HCT116 (cell line): ENCODE results near the gene CDKN1A. TPM values are rescaled to one million over a fixed set of nuclear protein-coding genes. Genes with fewer than 3 reads are reported as not detected.

Experiments
- ATAC-seq: fragments of 200-7000 bp; cut with Tn5 transposase; 2 replicates; pipeline ENCODE4 v1.9.1; 2020; ENCODE audit warnings: mild to moderate bottlenecking, moderate library complexity
- BruUV-seq: library from RNA; stranded (reverse); fragments of 400-500 nt; replicated peaks from 2 replicates; lab custom pipeline; 2021; lab: Mats Ljungman, UMichigan
- CTCF ChIA-PET: fragments of 300-600 bp; sonication (Branson Sonifier 250); formaldehyde crosslinking; loops from one replicate; lab custom pipeline; 2021; ENCODE audit warnings: antibody characterized with exemption; lab: Charles Lee
- POLR2A ChIA-PET: fragments of 300-600, 350-600 bp; sonication (Branson Sonifier 250); formaldehyde crosslinking; loops from one replicate; lab custom pipeline; 2021; ENCODE audit warnings: antibody characterized with exemption; lab: Charles Lee
- RAD21 ChIA-PET, 2 experiments: fragments of 300-600 bp; sonication (Branson Sonifier 250); formaldehyde crosslinking; loops; one replicate each; lab custom pipeline; 2023; ENCODE audit warnings: low total read pairs in 2 of 2; ENCODE audit not compliant: uncharacterized antibody in 2 of 2, unreplicated experiment in 2 of 2, low non-redundant PET in 1 of 2; lab: Charles Lee
- DNase-seq: peaks from one replicate; pipeline ENCODE4 v3.0.0-alpha.2; 2010; ENCODE audit warnings: low read depth, low spot score
- H2AFZ ChIP-seq: fragments of 200-600 bp; shearing (Covaris generic), sonication (generic); 2 replicates; pipeline ENCODE4 v1.6.1; 2017; ENCODE audit warnings: low read depth, mixed run types, mixed read lengths, antibody characterized with exemption, low read length; ENCODE audit not compliant: poor library complexity, severe bottlenecking
- H3K27ac ChIP-seq: 2 replicates; pipeline ENCODE4 v1.5.1; 2012; ENCODE audit warnings: low read depth, low read length
- H3K27me3 ChIP-seq: fragments of 200-600 bp; sonication (generic); 2 replicates; pipeline ENCODE4 v1.6.1; 2016; ENCODE audit warnings: mixed run types, low read length, mixed read lengths; ENCODE audit not compliant: insufficient read depth
- H3K36me3 ChIP-seq, 2 experiments: fragments of 200-500 bp in 1 of 2; fragments of 200-600 bp in 1 of 2; sonication (Bioruptor generic) in 1 of 2; sonication (generic) in 1 of 2; 2 replicates each; pipeline versions ENCODE4 v1.5.1 to v1.6.1; 2014 to 2016; ENCODE audit warnings: low read length in 2 of 2, inconsistent platforms in 1 of 2, mixed read lengths in 1 of 2, mixed run types in 1 of 2; ENCODE audit not compliant: insufficient read depth in 2 of 2, control insufficient read depth in 1 of 2
- H3K4me1 ChIP-seq, 2 experiments: fragments of 200-600 bp in 1 of 2; sonication (generic) in 1 of 2; 2 replicates each; pipeline versions ENCODE4 v1.5.1 to v1.6.1; 2012 to 2017; ENCODE audit warnings: low read length in 2 of 2, inconsistent platforms in 1 of 2, mild to moderate bottlenecking in 1 of 2, mixed read lengths in 1 of 2, mixed run types in 1 of 2, moderate library complexity in 1 of 2; ENCODE audit not compliant: insufficient read depth in 2 of 2, control insufficient read depth in 1 of 2
- H3K4me2 ChIP-seq: fragments of 200-600 bp; sonication (generic); 2 replicates; pipeline ENCODE4 v1.6.1; 2017; ENCODE audit warnings: mixed run types, low read length, mixed read lengths
- H3K4me3 ChIP-seq, 2 experiments: fragments of 200-600 bp in 1 of 2; sonication (generic) in 1 of 2; replicated peaks in 1 of 2; 2 replicates each; pipeline ENCODE4 v1.5.1; 2011 to 2016; ENCODE audit warnings: low read length in 2 of 2, control low read depth in 1 of 2, low read depth in 1 of 2, mild to moderate bottlenecking in 1 of 2, mixed read lengths in 1 of 2, mixed run types in 1 of 2
- H3K79me2 ChIP-seq: fragments of 200-600 bp; sonication (generic); 2 replicates; pipeline ENCODE4 v1.6.1; 2017; ENCODE audit warnings: mild to moderate bottlenecking, mixed run types, low read length, moderate library complexity, mixed read lengths; ENCODE audit not compliant: insufficient read depth
- H3K9ac ChIP-seq: fragments of 200-600 bp; sonication (generic); 2 replicates; pipeline ENCODE4 v1.6.1; 2016; ENCODE audit warnings: low read length, mixed read lengths
- H3K9me2 ChIP-seq: fragments of 200-600 bp; sonication (generic), shearing (Covaris generic); 2 replicates; pipeline ENCODE4 v1.6.1; 2017; ENCODE audit warnings: mixed run types, mild to moderate bottlenecking, moderate library complexity; ENCODE audit not compliant: insufficient read depth
- H3K9me3 ChIP-seq, 2 experiments: fragments of 200-500 bp in 1 of 2; fragments of 200-600 bp in 1 of 2; sonication (Bioruptor generic) in 1 of 2; sonication (generic) in 1 of 2; 2 replicates each; pipeline ENCODE4 v1.6.1; 2014 to 2017; ENCODE audit warnings: low read length in 2 of 2, mixed read lengths in 2 of 2, inconsistent platforms in 1 of 2, low read depth in 1 of 2, mild to moderate bottlenecking in 1 of 2, mixed run types in 1 of 2, moderate library complexity in 1 of 2; ENCODE audit not compliant: control insufficient read depth in 1 of 2, insufficient read depth in 1 of 2
- H4K20me1 ChIP-seq: fragments of 200-600 bp; sonication (generic), shearing (Covaris generic); 2 replicates; pipeline ENCODE4 v1.6.1; 2017; ENCODE audit warnings: mixed run types, mild to moderate bottlenecking, moderate library complexity; ENCODE audit not compliant: insufficient read depth
- CBX3 ChIP-seq: IDR thresholded peaks from 2 replicates; pipeline ENCODE4 v1.6.1; 2012; ENCODE audit warnings: low read depth
- EGR1 ChIP-seq: IDR thresholded peaks from 2 replicates; pipeline ENCODE4 v1.6.1; 2012; ENCODE audit warnings: low read depth
- ELF1 ChIP-seq: IDR thresholded peaks from 2 replicates; pipeline ENCODE4 v1.6.1; 2012; ENCODE audit warnings: low read depth, borderline replicate concordance
- EZH2phosphoT487 ChIP-seq: fragments of 200-600 bp; IDR thresholded peaks from 2 replicates; pipeline ENCODE4 v1.6.1; 2018; ENCODE audit warnings: antibody characterized with exemption, borderline replicate concordance
- FOSL1 ChIP-seq: IDR thresholded peaks from 2 replicates; pipeline ENCODE4 v1.6.1; 2012; ENCODE audit warnings: low read depth
- POLR2A ChIP-seq: IDR thresholded peaks from 2 replicates; pipeline ENCODE4 v1.7.0; 2011; ENCODE audit warnings: borderline replicate concordance; ENCODE audit not compliant: insufficient read depth, insufficient read length; ENCODE audit errors: extremely low read depth
- POLR2AphosphoS5 ChIP-seq: IDR thresholded peaks from 2 replicates; pipeline ENCODE4 v1.6.1; 2011; ENCODE audit warnings: mild to moderate bottlenecking, low read depth, low read length, moderate library complexity
- RAD21 ChIP-seq: IDR thresholded peaks from 2 replicates; pipeline ENCODE4 v1.6.1; 2012; ENCODE audit warnings: low read depth, mild to moderate bottlenecking
- SIN3A ChIP-seq: IDR thresholded peaks from 2 replicates; pipeline ENCODE4 v1.6.1; 2012; ENCODE audit warnings: low read depth
- SRF ChIP-seq: IDR thresholded peaks from 2 replicates; pipeline ENCODE4 v1.6.1; 2012; ENCODE audit warnings: low read depth
- TCF7L2 ChIP-seq: IDR thresholded peaks from 2 replicates; pipeline ENCODE4 v1.7.0; 2011; ENCODE audit warnings: borderline replicate concordance, inconsistent platforms; ENCODE audit not compliant: insufficient read depth, insufficient read length; ENCODE audit errors: extremely low read depth
- YY1 ChIP-seq: IDR thresholded peaks from 2 replicates; pipeline ENCODE4 v1.6.1; 2011; ENCODE audit warnings: low read length, low read depth, moderate library complexity, mild to moderate bottlenecking; ENCODE audit not compliant: insufficient replicate concordance; ENCODE audit errors: extremely low read depth
- ZFX ChIP-seq: fragments of 450-650 bp; IDR thresholded peaks from 2 replicates; pipeline ENCODE4 v1.6.1; 2017
- ZNF274 ChIP-seq: fragments of 200-500 bp; sonication (Bioruptor generic); IDR thresholded peaks from 2 replicates; pipeline ENCODE4 v1.6.1; 2014; ENCODE audit warnings: mild to moderate bottlenecking, low read depth, low read length, inconsistent platforms
- intact Hi-C: fragments of 100-400 bp; cut with micrococcal nuclease; formaldehyde crosslinking; loops from 2 replicates; pipeline ENCODE4 v1.10.0; 2022
- total RNA-seq: library from RNA; stranded (reverse); gene quantifications from one replicate; pipeline ENCODE4 v1.2.1, GENCODE V29; 2021; ENCODE audit not compliant: unreplicated experiment
- TF ChIP-seq, protein P1 (sequence below): IDR thresholded peaks from 2 replicates; pipeline ENCODE4 v1.6.1; 2011; ENCODE audit warnings: mild to moderate bottlenecking, low read length, moderate library complexity; ENCODE audit not compliant: insufficient replicate concordance; ENCODE audit errors: extremely low read depth
- TF ChIP-seq, protein P2 (sequence below): IDR thresholded peaks from 2 replicates; pipeline ENCODE4 v1.6.1; 2012
- TF ChIP-seq, protein P3 (sequence below): IDR thresholded peaks from 2 replicates; pipeline ENCODE4 v1.6.1; 2012; ENCODE audit warnings: low read depth
- TF ChIP-seq, protein P4 (sequence below): IDR thresholded peaks from 2 replicates; pipeline ENCODE4 v1.6.1; 2012
- TF ChIP-seq, protein P5 (sequence below), 3 experiments: fragments of 200-600 bp in 1 of 3; sonication (generic) in 1 of 3; IDR thresholded peaks in 2 of 3; conservative IDR thresholded peaks in 1 of 3; 2 replicates each; pipeline ENCODE4 v1.5.1; 2012 to 2017; ENCODE audit warnings: low read depth in 2 of 3, low read length in 2 of 3, antibody characterized with exemption in 1 of 3, borderline replicate concordance in 1 of 3, control low read depth in 1 of 3, mild to moderate bottlenecking in 1 of 3, mixed read lengths in 1 of 3, mixed run types in 1 of 3, moderate library complexity in 1 of 3; ENCODE audit not compliant: insufficient read depth in 1 of 3

The CDKN1A gene
- total RNA-seq, 1 experiment from 2014 or later = 179 TPM

DNA sequence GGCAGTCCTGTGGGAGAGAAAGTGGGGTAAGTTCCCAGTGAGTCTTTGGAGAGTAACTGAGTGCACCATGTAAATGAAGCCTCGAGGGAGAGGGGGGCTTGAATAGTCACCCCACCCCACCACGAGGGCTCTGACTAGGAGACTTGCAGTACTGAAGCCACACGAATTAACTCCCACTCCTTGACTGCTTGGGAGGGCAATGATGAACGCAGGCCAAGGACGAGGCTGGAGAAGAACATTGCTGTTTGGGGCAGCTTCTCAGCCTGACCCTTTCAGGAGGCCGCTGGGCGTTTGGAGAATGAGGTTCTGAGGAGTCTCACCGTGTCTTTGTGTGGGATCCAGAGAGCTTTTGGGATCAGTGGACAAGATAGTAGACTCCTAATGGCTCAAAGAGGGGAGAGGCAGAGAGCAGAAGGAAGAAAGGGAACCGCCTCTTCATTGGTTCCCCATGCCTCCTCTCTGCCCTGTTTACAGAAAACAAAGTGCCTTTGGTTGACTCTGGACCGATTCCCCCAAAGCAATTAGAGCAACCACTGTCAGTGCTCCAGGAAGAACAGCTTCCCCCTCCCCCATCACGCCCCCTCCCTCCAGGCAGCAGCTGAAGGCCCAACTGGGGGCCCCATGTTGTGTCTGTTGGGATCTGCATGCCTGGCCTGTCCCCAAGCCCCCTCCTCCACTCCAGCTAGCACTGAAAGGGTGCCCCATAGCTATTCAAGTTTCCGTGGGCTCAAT is 41.7 kb upstream of the CDKN1A start:
- no peak overlapping the region for H2AFZ ChIP-seq
- H3K9me3 ChIP-seq = no peaks in the 10 kb centered on the region
- DNase-seq (no peak), ATAC-seq (no peak)
- ChIA-PET RAD21 (no interaction called here), POLR2A (no interaction called here), CTCF (no interaction called here)
- peaks cover 4 to 10% of the 10 kb centered on the region in 2 experiments; a peak in 2 of 4 replicates for H3K4me1 ChIP-seq
- no peaks in the 10 kb centered on the region for H3K27me3 ChIP-seq
- no TSS peak for BruUV-seq
- intact Hi-C loops = no loop called here
- H3K36me3 ChIP-seq = no peaks in the 10 kb centered on the region
- H3K79me2 ChIP-seq = no peaks in the 10 kb centered on the region
- H4K20me1 ChIP-seq = no peaks in the 10 kb centered on the region
- H3K27ac ChIP-seq = no peak overlapping the region
- H3K9ac ChIP-seq = no peak overlapping the region
- TF ChIP-seq ZFX = no peak
- TF ChIP-seq, protein P1, sequence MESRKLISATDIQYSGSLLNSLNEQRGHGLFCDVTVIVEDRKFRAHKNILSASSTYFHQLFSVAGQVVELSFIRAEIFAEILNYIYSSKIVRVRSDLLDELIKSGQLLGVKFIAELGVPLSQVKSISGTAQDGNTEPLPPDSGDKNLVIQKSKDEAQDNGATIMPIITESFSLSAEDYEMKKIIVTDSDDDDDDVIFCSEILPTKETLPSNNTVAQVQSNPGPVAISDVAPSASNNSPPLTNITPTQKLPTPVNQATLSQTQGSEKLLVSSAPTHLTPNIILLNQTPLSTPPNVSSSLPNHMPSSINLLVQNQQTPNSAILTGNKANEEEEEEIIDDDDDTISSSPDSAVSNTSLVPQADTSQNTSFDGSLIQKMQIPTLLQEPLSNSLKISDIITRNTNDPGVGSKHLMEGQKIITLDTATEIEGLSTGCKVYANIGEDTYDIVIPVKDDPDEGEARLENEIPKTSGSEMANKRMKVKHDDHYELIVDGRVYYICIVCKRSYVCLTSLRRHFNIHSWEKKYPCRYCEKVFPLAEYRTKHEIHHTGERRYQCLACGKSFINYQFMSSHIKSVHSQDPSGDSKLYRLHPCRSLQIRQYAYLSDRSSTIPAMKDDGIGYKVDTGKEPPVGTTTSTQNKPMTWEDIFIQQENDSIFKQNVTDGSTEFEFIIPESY = no peak
- no peak for TF ChIP-seq ELF1
- no peak for TF ChIP-seq ZNF274
- no peak for TF ChIP-seq EZH2phosphoT487
- no peak for TF ChIP-seq POLR2A
- no peak for TF ChIP-seq YY1
- no peak for TF ChIP-seq CBX3
- TF ChIP-seq TCF7L2 = no peak
- TF ChIP-seq, protein P2, sequence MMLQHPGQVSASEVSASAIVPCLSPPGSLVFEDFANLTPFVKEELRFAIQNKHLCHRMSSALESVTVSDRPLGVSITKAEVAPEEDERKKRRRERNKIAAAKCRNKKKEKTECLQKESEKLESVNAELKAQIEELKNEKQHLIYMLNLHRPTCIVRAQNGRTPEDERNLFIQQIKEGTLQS = no peak
- TF ChIP-seq, protein P3, sequence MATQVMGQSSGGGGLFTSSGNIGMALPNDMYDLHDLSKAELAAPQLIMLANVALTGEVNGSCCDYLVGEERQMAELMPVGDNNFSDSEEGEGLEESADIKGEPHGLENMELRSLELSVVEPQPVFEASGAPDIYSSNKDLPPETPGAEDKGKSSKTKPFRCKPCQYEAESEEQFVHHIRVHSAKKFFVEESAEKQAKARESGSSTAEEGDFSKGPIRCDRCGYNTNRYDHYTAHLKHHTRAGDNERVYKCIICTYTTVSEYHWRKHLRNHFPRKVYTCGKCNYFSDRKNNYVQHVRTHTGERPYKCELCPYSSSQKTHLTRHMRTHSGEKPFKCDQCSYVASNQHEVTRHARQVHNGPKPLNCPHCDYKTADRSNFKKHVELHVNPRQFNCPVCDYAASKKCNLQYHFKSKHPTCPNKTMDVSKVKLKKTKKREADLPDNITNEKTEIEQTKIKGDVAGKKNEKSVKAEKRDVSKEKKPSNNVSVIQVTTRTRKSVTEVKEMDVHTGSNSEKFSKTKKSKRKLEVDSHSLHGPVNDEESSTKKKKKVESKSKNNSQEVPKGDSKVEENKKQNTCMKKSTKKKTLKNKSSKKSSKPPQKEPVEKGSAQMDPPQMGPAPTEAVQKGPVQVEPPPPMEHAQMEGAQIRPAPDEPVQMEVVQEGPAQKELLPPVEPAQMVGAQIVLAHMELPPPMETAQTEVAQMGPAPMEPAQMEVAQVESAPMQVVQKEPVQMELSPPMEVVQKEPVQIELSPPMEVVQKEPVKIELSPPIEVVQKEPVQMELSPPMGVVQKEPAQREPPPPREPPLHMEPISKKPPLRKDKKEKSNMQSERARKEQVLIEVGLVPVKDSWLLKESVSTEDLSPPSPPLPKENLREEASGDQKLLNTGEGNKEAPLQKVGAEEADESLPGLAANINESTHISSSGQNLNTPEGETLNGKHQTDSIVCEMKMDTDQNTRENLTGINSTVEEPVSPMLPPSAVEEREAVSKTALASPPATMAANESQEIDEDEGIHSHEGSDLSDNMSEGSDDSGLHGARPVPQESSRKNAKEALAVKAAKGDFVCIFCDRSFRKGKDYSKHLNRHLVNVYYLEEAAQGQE = no peak
- no peak for TF ChIP-seq SIN3A
- no peak for TF ChIP-seq FOSL1
- TF ChIP-seq POLR2AphosphoS5 = no peak
- no peak for TF ChIP-seq SRF
- TF ChIP-seq EGR1 = no peak
- TF ChIP-seq, protein P4, sequence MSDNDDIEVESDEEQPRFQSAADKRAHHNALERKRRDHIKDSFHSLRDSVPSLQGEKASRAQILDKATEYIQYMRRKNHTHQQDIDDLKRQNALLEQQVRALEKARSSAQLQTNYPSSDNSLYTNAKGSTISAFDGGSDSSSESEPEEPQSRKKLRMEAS = no peak
- TF ChIP-seq RAD21 = no peak
- TF ChIP-seq, protein P5, sequence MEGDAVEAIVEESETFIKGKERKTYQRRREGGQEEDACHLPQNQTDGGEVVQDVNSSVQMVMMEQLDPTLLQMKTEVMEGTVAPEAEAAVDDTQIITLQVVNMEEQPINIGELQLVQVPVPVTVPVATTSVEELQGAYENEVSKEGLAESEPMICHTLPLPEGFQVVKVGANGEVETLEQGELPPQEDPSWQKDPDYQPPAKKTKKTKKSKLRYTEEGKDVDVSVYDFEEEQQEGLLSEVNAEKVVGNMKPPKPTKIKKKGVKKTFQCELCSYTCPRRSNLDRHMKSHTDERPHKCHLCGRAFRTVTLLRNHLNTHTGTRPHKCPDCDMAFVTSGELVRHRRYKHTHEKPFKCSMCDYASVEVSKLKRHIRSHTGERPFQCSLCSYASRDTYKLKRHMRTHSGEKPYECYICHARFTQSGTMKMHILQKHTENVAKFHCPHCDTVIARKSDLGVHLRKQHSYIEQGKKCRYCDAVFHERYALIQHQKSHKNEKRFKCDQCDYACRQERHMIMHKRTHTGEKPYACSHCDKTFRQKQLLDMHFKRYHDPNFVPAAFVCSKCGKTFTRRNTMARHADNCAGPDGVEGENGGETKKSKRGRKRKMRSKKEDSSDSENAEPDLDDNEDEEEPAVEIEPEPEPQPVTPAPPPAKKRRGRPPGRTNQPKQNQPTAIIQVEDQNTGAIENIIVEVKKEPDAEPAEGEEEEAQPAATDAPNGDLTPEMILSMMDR (IDR thresholded peaks at IDR 0.05 in 2 of 3, conservative IDR thresholded peaks at IDR 0.05 in 1 of 3; ENCODE audit: borderline replicate concordance in 1 of 3, insufficient read depth in 1 of 3, low read depth in 2 of 3, low read length in 2 of 3) = no peak
- no peak overlapping the region for H3K4me3 ChIP-seq
- no peak overlapping the region for H3K4me2 ChIP-seq
- no peaks in the 10 kb centered on the region for H3K9me2 ChIP-seq
